ENCODE measurements around the gene MDM4.

- TF ChIP-seq, protein P1, sequence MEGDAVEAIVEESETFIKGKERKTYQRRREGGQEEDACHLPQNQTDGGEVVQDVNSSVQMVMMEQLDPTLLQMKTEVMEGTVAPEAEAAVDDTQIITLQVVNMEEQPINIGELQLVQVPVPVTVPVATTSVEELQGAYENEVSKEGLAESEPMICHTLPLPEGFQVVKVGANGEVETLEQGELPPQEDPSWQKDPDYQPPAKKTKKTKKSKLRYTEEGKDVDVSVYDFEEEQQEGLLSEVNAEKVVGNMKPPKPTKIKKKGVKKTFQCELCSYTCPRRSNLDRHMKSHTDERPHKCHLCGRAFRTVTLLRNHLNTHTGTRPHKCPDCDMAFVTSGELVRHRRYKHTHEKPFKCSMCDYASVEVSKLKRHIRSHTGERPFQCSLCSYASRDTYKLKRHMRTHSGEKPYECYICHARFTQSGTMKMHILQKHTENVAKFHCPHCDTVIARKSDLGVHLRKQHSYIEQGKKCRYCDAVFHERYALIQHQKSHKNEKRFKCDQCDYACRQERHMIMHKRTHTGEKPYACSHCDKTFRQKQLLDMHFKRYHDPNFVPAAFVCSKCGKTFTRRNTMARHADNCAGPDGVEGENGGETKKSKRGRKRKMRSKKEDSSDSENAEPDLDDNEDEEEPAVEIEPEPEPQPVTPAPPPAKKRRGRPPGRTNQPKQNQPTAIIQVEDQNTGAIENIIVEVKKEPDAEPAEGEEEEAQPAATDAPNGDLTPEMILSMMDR (IDR thresholded peaks at IDR 0.05): no peak
- TF ChIP-seq POLR2AphosphoS5 (IDR thresholded peaks at IDR 0.05): no peak
Observed at GRCh38 chr1:204580862-204581261, 64.7 kb downstream of the MDM4 start.

Measured in prostate gland (tissue), 2 donors.